ENCODE measurements around the gene RSRC1. TPM values are rescaled to one million over a fixed set of nuclear protein-coding genes. Genes with fewer than 3 reads are reported as not detected.

The RSRC1 gene
- total and polyA plus RNA-seq, 2 of the 8 experiments (the other 6 are each of a cell fraction or from before 2014, with no cell fraction given), result 2.0 to 27.9 TPM

- no peak for TF ChIP-seq GABPA (IDR thresholded peaks at IDR 0.05; ENCODE audit: borderline replicate concordance, insufficient read depth, low read length)
- no peak for TF ChIP-seq TAF1 (IDR thresholded peaks at IDR 0.05; ENCODE audit: low read depth, low read length)
- TF ChIP-seq RAD21 (IDR thresholded peaks at IDR 0.05 in 1 of 2, conservative IDR thresholded peaks at IDR 0.05 in 1 of 2; ENCODE audit: low read depth in 2 of 2, low read length in 2 of 2), result no peak
- no peak for TF ChIP-seq YY1 (IDR thresholded peaks at IDR 0.05; ENCODE audit: low read depth, low read length)
- no peak for TF ChIP-seq CBX5 (IDR thresholded peaks at IDR 0.05; ENCODE audit: low read depth, low read length)
- TF ChIP-seq KDM5A (IDR thresholded peaks at IDR 0.05; ENCODE audit: low read length), result no peak
- no peak overlapping the region for H2BK120ac ChIP-seq (replicated peaks; ENCODE audit: low read depth, low read length)
- no peak overlapping the region for H3K18ac ChIP-seq (ENCODE audit: extremely low read depth, low read length)
- DNase-seq (ENCODE audit: low read depth in 1 of 2, low spot score in 2 of 2), result no peak
- no peak overlapping the region for H2BK15ac ChIP-seq (ENCODE audit: low read length)
- H3K27me3 ChIP-seq (replicated peaks in 1 of 4; ENCODE audit: control insufficient read depth in 3 of 4, extremely low read depth in 1 of 4, insufficient read depth in 3 of 4, low read length in 3 of 4), result no peaks in the 10 kb centered on the region
- H3K14ac ChIP-seq (ENCODE audit: insufficient read length), result no peak overlapping the region
- H2AFZ ChIP-seq (ENCODE audit: low read length), result no peak overlapping the region
- ChIA-PET CTCF (ENCODE audit: partially characterized antibody) (interaction anchor here (3.4 kb wide), 1 partner anchor 11 kb away, joined by 7 read pairs; the partner anchor contains the start of gene RSRC1), POLR2A (ENCODE audit: partially characterized antibody) (no interaction called here)
- no peak overlapping the region for H4K91ac ChIP-seq (replicated peaks; ENCODE audit: insufficient read length, low read length)
- H4K8ac ChIP-seq (ENCODE audit: extremely low read depth, insufficient read depth, low read length), result no peak overlapping the region
- no peak overlapping the region for H3K23ac ChIP-seq (ENCODE audit: insufficient read length)
- H3K9me3 ChIP-seq (ENCODE audit: insufficient read depth in 2 of 2, low read depth in 1 of 2, low read length in 1 of 2), result no peaks in the 10 kb centered on the region
- H2BK12ac ChIP-seq (ENCODE audit: low read depth, low read length), result no peak overlapping the region
- H3K9ac ChIP-seq (replicated peaks in 1 of 4; ENCODE audit: extremely low read depth in 1 of 4, low read depth in 3 of 4, low read length in 3 of 4), result no peak overlapping the region
- H3K27ac ChIP-seq (ENCODE audit: low read depth, low read length), result no peak overlapping the region
- no peaks in the 10 kb centered on the region; a peak in 2 of 8 replicates for H3K36me3 ChIP-seq (ENCODE audit: control insufficient read depth in 2 of 4, insufficient read depth in 4 of 4, low read length in 3 of 4)
- no peak overlapping the region for H2BK20ac ChIP-seq (ENCODE audit: low read length)
- H3K4me1 ChIP-seq (replicated peaks in 1 of 4; ENCODE audit: control insufficient read depth in 3 of 4, insufficient read depth in 4 of 4, low read length in 3 of 4), result no peaks in the 10 kb centered on the region
- H3K23me2 ChIP-seq (ENCODE audit: low read depth, low read length), result no peaks in the 10 kb centered on the region
- H2BK5ac ChIP-seq (ENCODE audit: low read depth, low read length), result no peak overlapping the region
- no peaks in the 10 kb centered on the region for H3K79me1 ChIP-seq (ENCODE audit: low read depth, low read length)
- H3K79me2 ChIP-seq (ENCODE audit: control insufficient read depth in 1 of 2, insufficient read depth in 2 of 2, low read length in 2 of 2), result peaks cover 0 to 19% of the 10 kb centered on the region in 2 experiments; a peak in 2 of 4 replicates
- no peak overlapping the region for H3K4ac ChIP-seq (replicated peaks; ENCODE audit: insufficient read length, low read depth, low read length)
- no peak overlapping the region for H4K5ac ChIP-seq (ENCODE audit: insufficient read length, low read depth, low read length)
- H3K4me3 ChIP-seq (ENCODE audit: extremely low read depth in 1 of 4, insufficient read depth in 2 of 4, low read depth in 3 of 4, low read length in 4 of 4), result no peak overlapping the region
- no peaks in the 10 kb centered on the region for H4K20me1 ChIP-seq (replicated peaks in 1 of 2; ENCODE audit: control insufficient read depth in 1 of 2, insufficient read depth in 2 of 2, low read length in 2 of 2)
- no peak overlapping the region for H3K56ac ChIP-seq (replicated peaks; ENCODE audit: insufficient read length, low read depth, low read length)
- FAIRE-seq, result no peak
- H2AK5ac ChIP-seq (ENCODE audit: low read depth, low read length), result no peak overlapping the region
- H3K4me2 ChIP-seq (ENCODE audit: insufficient read depth in 1 of 2, low read depth in 2 of 2, low read length in 2 of 2), result no peak overlapping the region
Observed at GRCh38 chr3:158121295-158121694, 11.4 kb downstream of the RSRC1 start.

Measured in H1 (cell line).